MCF 10A (cell line): ENCODE results near the gene VPREB1. TPM values are rescaled to one million over a fixed set of nuclear protein-coding genes. Genes with fewer than 3 reads are reported as not detected.
A peak's percentile ranks its signal among the peaks of the same experiment; 100 is the strongest.

Experiments
- BruUV-seq: library from RNA; stranded (reverse); fragments of 400-500 nt; replicated peaks from 2 replicates; lab custom pipeline; 2021; lab: Mats Ljungman, UMichigan
- CTCF ChIA-PET: fragments of 300-600 bp; sonication (Branson Sonifier 250); formaldehyde crosslinking; extraction: SDS; loops from one replicate; lab custom pipeline; 2021; ENCODE audit warnings: antibody characterized with exemption, inconsistent platforms; lab: Yijun Ruan, JAX
- POLR2A ChIA-PET: fragments of 300-600, 350-650 bp; sonication (Branson Sonifier 250); formaldehyde crosslinking; extraction: SDS; loops from one replicate; lab custom pipeline; 2020; ENCODE audit warnings: antibody characterized with exemption, inconsistent platforms; lab: Yijun Ruan, JAX
- DNase-seq: peaks from one replicate; pipeline ENCODE4 v3.0.0-alpha.2; 2018; ENCODE audit not compliant: unreplicated experiment
- H3K27ac Mint-ChIP-seq: one replicate; pipeline ENCODE4 v1.8.0; 2022; ENCODE audit warnings: mild to moderate bottlenecking, low read depth, mixed read lengths; ENCODE audit not compliant: unreplicated experiment
- H3K27me3 Mint-ChIP-seq: one replicate; pipeline ENCODE4 v1.8.0; 2022; ENCODE audit warnings: mixed read lengths; ENCODE audit not compliant: insufficient read depth, unreplicated experiment
- H3K36me3 Mint-ChIP-seq: one replicate; pipeline ENCODE4 v1.8.0; 2022; ENCODE audit warnings: mild to moderate bottlenecking, moderate library complexity, mixed read lengths; ENCODE audit not compliant: insufficient read depth, unreplicated experiment
- H3K4me1 Mint-ChIP-seq: one replicate; pipeline ENCODE4 v1.8.0; 2022; ENCODE audit warnings: mixed read lengths; ENCODE audit not compliant: insufficient read depth, unreplicated experiment
- H3K4me3 Mint-ChIP-seq: one replicate; pipeline ENCODE4 v1.8.0; 2022; ENCODE audit warnings: mild to moderate bottlenecking, moderate library complexity, mixed read lengths; ENCODE audit not compliant: unreplicated experiment
- H3K9me3 Mint-ChIP-seq: one replicate; pipeline ENCODE4 v1.8.0; 2022; ENCODE audit warnings: mixed read lengths; ENCODE audit not compliant: unreplicated experiment
- intact Hi-C: fragments of 100-400 bp; cut with micrococcal nuclease; formaldehyde crosslinking; loops from 2 replicates; pipeline ENCODE4 v1.14.1; 2022
- total RNA-seq: library from RNA; stranded (reverse); gene quantifications from 2 replicates; pipeline ENCODE4 v1.2.3, GENCODE V29; 2022
- TF ChIP-seq, protein P1 (sequence below): fragments of 200-600 bp; IDR thresholded peaks from one replicate; pipeline ENCODE4 v1.8.0; 2022; ENCODE audit warnings: antibody characterized with exemption, mild to moderate bottlenecking; ENCODE audit not compliant: unreplicated experiment

The VPREB1 gene
- total RNA-seq, 1 experiment from 2014 or later, result not detected

DNA sequence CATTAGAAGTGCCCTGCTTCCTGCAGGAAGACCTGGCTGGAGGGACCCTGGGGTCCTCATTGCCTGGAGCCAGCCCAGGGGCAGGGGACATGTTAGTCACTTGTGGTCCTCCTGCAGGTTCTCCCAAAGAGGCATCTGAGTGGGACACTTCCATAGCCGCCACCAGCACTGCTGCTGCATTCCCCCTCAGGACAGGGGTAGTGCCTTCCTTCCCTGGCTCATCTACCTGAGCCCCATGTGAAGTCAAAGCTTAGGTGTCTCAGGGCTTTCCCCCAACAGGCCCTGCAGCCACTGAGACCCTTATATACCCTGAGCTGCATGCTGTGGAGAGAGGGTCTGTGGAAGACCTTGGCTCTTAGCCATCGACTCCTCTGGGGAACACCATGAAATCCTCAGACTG is 45.0 kb upstream of the VPREB1 start:
- intact Hi-C loops, result no loop called here
- TF ChIP-seq, protein P1, sequence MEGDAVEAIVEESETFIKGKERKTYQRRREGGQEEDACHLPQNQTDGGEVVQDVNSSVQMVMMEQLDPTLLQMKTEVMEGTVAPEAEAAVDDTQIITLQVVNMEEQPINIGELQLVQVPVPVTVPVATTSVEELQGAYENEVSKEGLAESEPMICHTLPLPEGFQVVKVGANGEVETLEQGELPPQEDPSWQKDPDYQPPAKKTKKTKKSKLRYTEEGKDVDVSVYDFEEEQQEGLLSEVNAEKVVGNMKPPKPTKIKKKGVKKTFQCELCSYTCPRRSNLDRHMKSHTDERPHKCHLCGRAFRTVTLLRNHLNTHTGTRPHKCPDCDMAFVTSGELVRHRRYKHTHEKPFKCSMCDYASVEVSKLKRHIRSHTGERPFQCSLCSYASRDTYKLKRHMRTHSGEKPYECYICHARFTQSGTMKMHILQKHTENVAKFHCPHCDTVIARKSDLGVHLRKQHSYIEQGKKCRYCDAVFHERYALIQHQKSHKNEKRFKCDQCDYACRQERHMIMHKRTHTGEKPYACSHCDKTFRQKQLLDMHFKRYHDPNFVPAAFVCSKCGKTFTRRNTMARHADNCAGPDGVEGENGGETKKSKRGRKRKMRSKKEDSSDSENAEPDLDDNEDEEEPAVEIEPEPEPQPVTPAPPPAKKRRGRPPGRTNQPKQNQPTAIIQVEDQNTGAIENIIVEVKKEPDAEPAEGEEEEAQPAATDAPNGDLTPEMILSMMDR, result no peak
- no peaks in the 10 kb centered on the region for H3K4me1 Mint-ChIP-seq
- no peak for DNase-seq
- no peaks in the 10 kb centered on the region for H3K9me3 Mint-ChIP-seq
- peaks cover 6% of the 10 kb centered on the region for H3K36me3 Mint-ChIP-seq
- no peak overlapping the region for H3K27ac Mint-ChIP-seq
- CTCF ChIA-PET, result interaction anchor here (1.5 kb wide), 1 partner anchor 43 kb away, joined by 8 read pairs; no protein-coding TSS in a partner anchor
- POLR2A ChIA-PET, result interaction anchor here (0.7 to 0.9 kb wide), 2 partner anchors 42 to 90 kb away, joined by 3 read pairs; no protein-coding TSS in a partner anchor
- no peak overlapping the region for H3K4me3 Mint-ChIP-seq
- BruUV-seq, result no TSS peak
- H3K27me3 Mint-ChIP-seq, result peaks cover 54% of the 10 kb centered on the region

- no TSS peak for BruUV-seq
- Mint-ChIP-seq H3K27ac (no peak overlapping the region), H3K36me3 (peaks cover 6% of the 10 kb centered on the region), H3K27me3 (peaks cover 54% of the 10 kb centered on the region), H3K4me3 (no peak overlapping the region), H3K4me1 (no peaks in the 10 kb centered on the region), H3K9me3 (no peaks in the 10 kb centered on the region)
- intact Hi-C loops, result no loop called here
- TF ChIP-seq, protein P1, result no peak
- DNase-seq, result no peak
- POLR2A ChIA-PET, result interaction anchor here (0.9 kb wide), 1 partner anchor 91 kb away, joined by 3 read pairs; no protein-coding TSS in a partner anchor
- CTCF ChIA-PET, result interaction anchor here (0.6 to 3.1 kb wide), 19 partner anchors 9 to 886 kb away, joined by 3 to 8 read pairs (median 3); no protein-coding TSS in a partner anchor
Measured at GRCh38 chr22:22200569-22201184, 43.9 kb upstream of the VPREB1 start.

DNA sequence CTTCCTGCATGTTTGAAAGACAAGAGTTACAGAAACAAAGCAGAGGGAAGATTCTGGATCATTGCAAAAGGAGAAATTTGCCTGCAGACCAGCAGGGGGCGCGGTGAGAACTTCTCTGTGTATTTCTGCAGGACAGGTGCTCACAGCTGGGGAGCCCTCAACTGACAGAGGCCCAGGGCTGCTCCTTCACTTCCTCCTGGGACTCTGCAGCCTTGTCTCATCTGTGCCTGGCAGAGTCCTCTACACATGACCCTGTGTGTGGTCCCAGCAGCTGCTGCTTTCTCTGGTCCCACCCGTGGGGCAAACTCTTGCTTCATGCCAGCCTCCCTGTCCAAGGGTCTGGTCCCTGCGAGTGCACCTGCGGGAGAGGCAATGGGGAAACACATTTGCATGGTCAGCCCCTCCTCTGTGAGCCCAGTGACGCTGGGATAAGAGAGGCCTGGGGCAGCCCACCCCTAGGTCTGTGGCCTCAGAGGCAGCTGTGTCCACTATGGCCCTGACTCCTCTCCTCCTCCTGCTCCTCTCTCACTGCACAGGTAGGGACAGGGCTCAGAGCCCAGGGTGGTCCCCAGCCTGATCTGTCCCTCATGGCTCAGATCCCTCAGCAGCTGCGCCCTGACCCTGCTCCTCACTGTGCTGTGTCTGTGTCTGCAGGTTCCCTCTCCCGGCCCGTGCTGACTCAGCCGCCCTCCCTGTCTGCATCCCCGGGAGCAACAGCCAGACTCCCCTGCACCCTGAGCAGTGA is 43.2 kb upstream of the VPREB1 start:
- DNase-seq, result peak; percentile 36
- BruUV-seq, result no TSS peak
- no peak overlapping the region for H3K27ac Mint-ChIP-seq
- peaks cover 47% of the 10 kb centered on the region for H3K27me3 Mint-ChIP-seq
- no peaks in the 10 kb centered on the region for H3K4me1 Mint-ChIP-seq
- TF ChIP-seq, protein P1, result peak; percentile 63
- H3K36me3 Mint-ChIP-seq, result peaks cover 6% of the 10 kb centered on the region
- ChIA-PET CTCF (interaction anchor here (0.6 to 3.1 kb wide), 24 partner anchors 9 to 885 kb away, joined by 3 to 8 read pairs (median 3); no protein-coding TSS in a partner anchor), POLR2A (no interaction called here)
- H3K9me3 Mint-ChIP-seq, result no peaks in the 10 kb centered on the region
- H3K4me3 Mint-ChIP-seq, result no peak overlapping the region
- intact Hi-C loops, result no loop called here

DNA sequence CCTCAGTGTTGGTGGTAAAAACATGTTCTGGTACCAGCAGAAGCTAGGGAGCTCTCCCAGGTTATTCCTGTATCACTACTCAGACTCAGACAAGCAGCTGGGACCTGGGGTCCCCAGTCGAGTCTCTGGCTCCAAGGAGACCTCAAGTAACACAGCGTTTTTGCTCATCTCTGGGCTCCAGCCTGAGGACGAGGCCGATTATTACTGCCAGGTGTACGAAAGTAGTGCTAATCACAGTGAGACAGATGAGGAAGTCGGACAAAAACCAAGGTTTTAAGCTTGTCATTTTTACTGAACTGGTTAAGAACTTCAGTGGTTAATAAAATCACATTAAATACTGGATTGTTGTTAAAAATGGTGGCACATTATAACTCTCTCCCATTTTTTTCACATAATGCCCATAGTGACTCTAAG is 42.6 kb upstream of the VPREB1 start:
- TF ChIP-seq, protein P1, result no peak
- no peak for DNase-seq
- H3K27ac Mint-ChIP-seq, result no peak overlapping the region
- H3K4me3 Mint-ChIP-seq, result no peak overlapping the region
- no peaks in the 10 kb centered on the region for H3K4me1 Mint-ChIP-seq
- H3K36me3 Mint-ChIP-seq, result peaks cover 6% of the 10 kb centered on the region
- intact Hi-C loops, result no loop called here
- H3K9me3 Mint-ChIP-seq, result no peaks in the 10 kb centered on the region
- BruUV-seq, result no TSS peak
- ChIA-PET POLR2A (no interaction called here), CTCF (interaction anchor here (0.5 to 3.1 kb wide), 14 partner anchors 9 to 180 kb away, joined by 3 to 8 read pairs (median 3); no protein-coding TSS in a partner anchor)
- peaks cover 41% of the 10 kb centered on the region for H3K27me3 Mint-ChIP-seq
